SJSA1 (cell line): ENCODE data around the gene LIPK. TPM values are rescaled to one million over a fixed set of nuclear protein-coding genes. Genes with fewer than 3 reads are reported as not detected.
"Not testable (repeated sequence)": the region's sequence is repeated elsewhere in the genome, so short reads cannot be mapped to it uniquely, and the experiment has no call there.

Experiments used
- DNase-seq, 2 experiments: peaks; one replicate each; pipeline ENCODE4 v3.0.0-alpha.2; 2015 to 2020; ENCODE audit warnings: low spot score in 2 of 2, low read depth in 1 of 2
- H3K27ac ChIP-seq: fragments of 250-450 bp; sonication (Bioruptor Pico); 2 replicates; pipeline ENCODE4 v1.5.1; 2020; ENCODE audit warnings: mild to moderate bottlenecking, moderate library complexity
- H3K27me3 ChIP-seq: fragments of 250-450 bp; sonication (Bioruptor Pico); replicated peaks from 2 replicates; pipeline ENCODE4 v1.5.1; 2020; ENCODE audit warnings: mild to moderate bottlenecking, moderate library complexity
- H3K36me3 ChIP-seq: fragments of 250-450 bp; sonication (Bioruptor Pico); 2 replicates; pipeline ENCODE4 v1.5.1; 2020; ENCODE audit warnings: mild to moderate bottlenecking
- H3K4me1 ChIP-seq: fragments of 250-450 bp; sonication (Bioruptor Pico); replicated peaks from 2 replicates; pipeline ENCODE4 v1.6.1; 2021; ENCODE audit warnings: mild to moderate bottlenecking
- H3K4me3 ChIP-seq: fragments of 250-450 bp; sonication (Bioruptor Pico); 2 replicates; pipeline ENCODE4 v1.5.1; 2020; ENCODE audit warnings: mild to moderate bottlenecking
- H3K9me3 ChIP-seq: fragments of 250-450 bp; sonication (Bioruptor Pico); replicated peaks from 2 replicates; pipeline ENCODE4 v1.5.1; 2020; ENCODE audit warnings: mild to moderate bottlenecking
- total RNA-seq: library from RNA; depleted of rRNA; stranded (reverse); fragments of >200 nt; shearing (Covaris generic); gene quantifications from 2 replicates; pipeline ENCODE4 v1.2.3, GENCODE V29; 2014; rRNA removed

The LIPK gene, protein sequence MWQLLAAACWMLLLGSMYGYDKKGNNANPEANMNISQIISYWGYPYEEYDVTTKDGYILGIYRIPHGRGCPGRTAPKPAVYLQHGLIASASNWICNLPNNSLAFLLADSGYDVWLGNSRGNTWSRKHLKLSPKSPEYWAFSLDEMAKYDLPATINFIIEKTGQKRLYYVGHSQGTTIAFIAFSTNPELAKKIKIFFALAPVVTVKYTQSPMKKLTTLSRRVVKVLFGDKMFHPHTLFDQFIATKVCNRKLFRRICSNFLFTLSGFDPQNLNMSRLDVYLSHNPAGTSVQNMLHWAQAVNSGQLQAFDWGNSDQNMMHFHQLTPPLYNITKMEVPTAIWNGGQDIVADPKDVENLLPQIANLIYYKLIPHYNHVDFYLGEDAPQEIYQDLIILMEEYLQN
- total RNA-seq: not detected in 2 replicates

DNA sequence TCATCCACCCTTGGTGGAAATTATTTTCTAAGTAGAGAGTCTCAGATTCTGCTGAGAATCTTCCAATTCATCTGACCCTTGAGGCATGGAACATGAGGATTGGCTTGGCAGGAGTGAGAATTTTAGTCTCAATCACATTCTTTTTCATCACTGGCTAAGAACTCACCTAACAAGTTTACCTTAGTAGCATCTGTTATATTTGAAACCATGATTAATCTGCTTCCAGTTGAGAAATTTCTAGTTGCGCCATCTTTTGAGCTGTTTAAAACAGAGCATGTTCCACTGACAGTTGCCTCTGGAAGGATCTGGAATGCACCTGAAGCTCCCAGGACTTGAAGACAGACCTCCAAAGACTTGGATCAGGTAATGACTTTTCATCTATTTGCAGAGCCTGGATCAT, at the start of gene LIPK:
Gene LIPK, plus strand, starts transcription at position 292 of the 400 bp plus-strand sequence. CDS start 18,295 bp downstream, outside the sequence.
- DNase-seq: no peak
- Histone ChIP-seq H3K4me3 (no peak within 1 kb of the TSS), H3K27ac (no peak within 1 kb of the TSS), H3K9me3 (no peaks in the 10 kb centered on the region), H3K4me1 (peaks cover 6% of the 10 kb centered on the region; the same call in 1 of the 2 replicates), H3K36me3 (no peaks in the 10 kb centered on the region), H3K27me3 (no peaks in the 10 kb centered on the region)

DNA sequence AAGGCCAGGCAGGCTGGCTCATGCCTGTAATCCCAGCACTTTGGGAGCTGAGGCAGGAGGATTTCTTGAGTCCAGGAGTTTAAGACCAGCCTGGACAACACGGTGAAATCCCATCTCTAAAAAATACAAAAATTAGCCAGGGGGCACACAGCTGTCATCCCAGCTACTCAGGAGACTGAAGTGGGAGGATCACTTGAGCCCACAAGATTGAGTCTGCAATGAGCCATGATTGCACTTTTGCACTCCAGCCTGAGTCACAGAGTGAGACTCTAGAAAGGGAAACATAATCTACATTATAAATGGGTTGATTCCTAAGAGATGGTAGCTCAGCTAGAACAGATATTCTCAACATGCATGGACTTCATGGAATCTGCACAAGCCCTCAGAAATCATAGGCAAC, 48.1 kb upstream of the LIPK start:
- Histone ChIP-seq H3K36me3 (no peaks in the 10 kb centered on the region), H3K27ac (no peak overlapping the region), H3K4me1 (peaks cover 5% of the 10 kb centered on the region; the same call in 1 of the 2 replicates), H3K9me3 (no peaks in the 10 kb centered on the region), H3K4me3 (no peak overlapping the region), H3K27me3 (no peaks in the 10 kb centered on the region)
- no peak for DNase-seq

DNA sequence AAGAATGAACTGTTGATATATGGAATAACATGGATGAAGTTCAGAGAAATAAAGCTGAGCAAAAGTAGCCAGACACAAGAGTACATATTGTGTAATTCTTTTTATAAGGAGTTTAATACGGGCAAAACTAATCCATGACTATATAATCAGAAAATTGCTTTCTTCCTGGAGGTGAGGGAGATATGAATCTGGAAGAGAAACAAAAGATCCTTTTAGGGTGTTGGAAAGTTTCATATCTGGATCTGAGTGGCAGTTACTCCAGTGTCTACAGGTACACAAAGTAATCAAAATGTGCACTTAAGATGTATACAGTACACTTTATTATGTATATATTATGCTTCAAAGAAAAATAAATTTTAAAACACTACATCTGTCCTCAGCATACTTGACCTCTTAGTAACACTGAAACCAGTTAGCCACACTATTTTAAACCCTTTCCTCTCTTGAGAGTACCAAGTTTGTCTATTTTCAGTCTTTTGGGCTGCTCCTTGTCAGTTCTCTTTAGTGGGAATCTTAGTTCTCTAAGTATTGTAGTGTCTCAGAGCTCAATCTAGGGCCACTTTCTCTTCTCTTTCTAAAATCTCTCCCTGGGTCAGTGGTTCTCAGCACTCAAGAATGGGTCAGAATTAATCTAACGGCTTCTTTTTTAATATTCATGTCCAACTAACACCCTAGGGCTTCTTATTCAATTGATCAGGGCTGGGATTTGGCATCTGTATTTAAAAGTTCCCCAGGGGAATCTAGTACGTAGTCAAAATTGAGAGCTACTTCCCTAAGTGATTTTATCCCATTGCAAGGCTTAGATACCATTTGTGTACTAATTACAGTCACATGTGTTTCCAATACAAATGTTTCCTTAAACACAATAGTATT, 46.1 kb upstream of the LIPK start:
- Histone ChIP-seq H3K27ac (no peak overlapping the region), H3K4me3 (no peak overlapping the region)

DNA sequence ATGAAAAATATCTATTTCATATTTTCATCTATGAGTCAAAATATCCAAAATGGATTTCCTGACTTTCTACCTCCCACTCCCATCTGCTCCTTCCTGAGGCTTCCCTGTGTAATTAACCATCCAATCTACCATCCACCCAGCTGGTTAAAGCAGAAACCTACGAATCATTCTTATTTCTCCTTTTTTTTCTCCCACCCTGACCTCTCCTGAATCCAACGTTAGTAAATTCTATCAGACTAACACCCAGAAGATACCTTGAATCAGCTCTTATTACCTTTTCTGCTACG, 45.5 kb upstream of the LIPK start:
- Histone ChIP-seq H3K27ac (no peak overlapping the region), H3K4me1 (peaks cover 4% of the 10 kb centered on the region; the same call in 1 of the 2 replicates), H3K9me3 (no peaks in the 10 kb centered on the region), H3K27me3 (no peaks in the 10 kb centered on the region), H3K36me3 (no peaks in the 10 kb centered on the region), H3K4me3 (no peak overlapping the region)
- DNase-seq: no peak

More for the DNA sequence above, 46.1 kb upstream of the LIPK start:
- Histone ChIP-seq H3K27me3 (no peaks in the 10 kb centered on the region), H3K36me3 (no peaks in the 10 kb centered on the region), H3K9me3 (no peaks in the 10 kb centered on the region), H3K4me1 (peaks cover 4% of the 10 kb centered on the region; the same call in 1 of the 2 replicates)
- peak in 1 of 2 experiments; percentile 3 for DNase-seq

DNA sequence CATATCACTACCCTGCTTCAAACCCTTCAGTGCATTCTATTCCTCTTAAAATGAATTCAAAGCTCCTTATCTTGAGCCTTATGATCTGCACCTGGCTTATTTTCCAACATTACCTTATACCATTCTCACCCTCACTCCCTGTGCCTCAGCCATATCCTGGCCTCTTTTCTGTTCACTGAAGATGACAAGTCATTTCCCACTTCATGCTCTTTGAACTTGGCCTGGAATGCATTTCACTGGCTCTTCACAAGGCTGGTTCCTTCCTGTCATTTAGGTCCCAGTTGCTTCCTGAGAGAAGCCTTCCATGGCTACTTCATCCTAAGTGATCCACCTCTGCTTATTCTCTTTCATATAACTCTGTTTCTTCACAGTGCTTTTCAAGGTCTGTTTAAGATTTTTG, 45.0 kb upstream of the LIPK start:
- Histone ChIP-seq H3K36me3 (no peaks in the 10 kb centered on the region), H3K27ac (no peak overlapping the region), H3K4me3 (no peak overlapping the region), H3K4me1 (peaks cover 4% of the 10 kb centered on the region; the same call in 1 of the 2 replicates), H3K27me3 (no peaks in the 10 kb centered on the region), H3K9me3 (no peaks in the 10 kb centered on the region)
- no peak for DNase-seq

DNA sequence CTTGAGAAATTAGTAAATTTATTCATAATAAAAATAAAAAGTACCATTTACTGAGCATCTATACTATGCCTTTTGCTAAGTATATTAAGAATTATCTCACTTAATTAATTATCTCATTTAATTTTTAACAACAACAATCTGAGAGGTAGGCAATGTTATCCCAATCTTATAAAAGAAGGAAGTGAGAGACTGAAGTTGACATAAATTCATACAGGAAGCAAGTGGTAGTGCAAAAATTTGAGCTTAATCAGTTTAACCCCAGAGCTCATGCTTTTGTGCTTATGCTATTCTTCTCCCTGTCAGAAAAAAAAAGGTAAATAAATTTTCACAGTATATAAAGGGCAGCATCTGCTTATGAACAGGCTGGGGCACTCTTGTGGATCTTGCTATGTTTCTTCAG, 44.5 kb upstream of the LIPK start:
- Histone ChIP-seq H3K27ac (no peak overlapping the region), H3K4me3 (no peak overlapping the region), H3K4me1 (peaks cover 4% of the 10 kb centered on the region; the same call in 1 of the 2 replicates), H3K27me3 (no peaks in the 10 kb centered on the region), H3K9me3 (no peaks in the 10 kb centered on the region), H3K36me3 (no peaks in the 10 kb centered on the region)
- no peak for DNase-seq

DNA sequence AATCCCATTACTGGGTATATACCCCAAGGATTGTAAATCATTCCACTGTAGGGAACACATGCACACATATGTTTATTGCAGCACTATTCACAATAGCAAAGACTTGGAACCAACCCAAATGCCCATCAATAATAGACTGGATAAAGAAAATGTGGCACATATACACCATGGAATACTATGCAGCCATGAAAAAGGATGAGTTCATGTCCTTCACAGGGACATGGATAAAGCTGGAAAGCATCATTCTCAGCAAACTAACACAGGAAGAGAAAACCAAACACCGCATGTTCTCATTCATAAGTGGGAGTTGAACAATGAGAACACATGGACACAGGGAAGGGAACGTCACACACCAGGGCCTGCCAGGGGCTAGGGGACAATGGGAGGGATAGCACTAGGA, 42.9 kb upstream of the LIPK start:
- H3K9me3 ChIP-seq, H3K4me3 ChIP-seq, H3K4me1 ChIP-seq, DNase-seq, H3K36me3 ChIP-seq, H3K27me3 ChIP-seq, H3K27ac ChIP-seq: not testable (repeated sequence)

DNA sequence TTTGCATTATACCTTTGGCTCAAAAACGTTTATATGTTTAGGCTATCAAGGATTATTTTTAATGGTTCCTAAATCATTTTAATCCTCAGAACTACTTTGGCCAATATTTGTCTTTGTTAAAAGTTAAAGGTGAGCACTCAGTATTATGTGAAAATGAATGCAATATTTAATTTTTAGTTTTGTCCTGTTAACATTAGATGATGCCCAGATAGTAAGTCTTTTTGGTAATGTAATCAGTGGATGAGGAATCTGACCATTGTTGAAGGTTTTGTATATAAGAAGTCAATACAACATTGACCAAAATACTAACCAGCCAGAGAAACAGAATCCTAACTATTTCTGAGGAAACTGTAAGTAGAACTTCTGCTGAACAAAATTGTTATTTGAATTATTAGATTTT, 41.9 kb upstream of the LIPK start, which contains the start of gene LIPF:
Gene LIPF, plus strand, starts transcription at position 301 of the 400 bp plus-strand sequence. CDS start 2,856 bp downstream, outside the sequence.
- H3K4me1 ChIP-seq: peaks cover 4% of the 10 kb centered on the region; the same call in 1 of the 2 replicates

DNA sequence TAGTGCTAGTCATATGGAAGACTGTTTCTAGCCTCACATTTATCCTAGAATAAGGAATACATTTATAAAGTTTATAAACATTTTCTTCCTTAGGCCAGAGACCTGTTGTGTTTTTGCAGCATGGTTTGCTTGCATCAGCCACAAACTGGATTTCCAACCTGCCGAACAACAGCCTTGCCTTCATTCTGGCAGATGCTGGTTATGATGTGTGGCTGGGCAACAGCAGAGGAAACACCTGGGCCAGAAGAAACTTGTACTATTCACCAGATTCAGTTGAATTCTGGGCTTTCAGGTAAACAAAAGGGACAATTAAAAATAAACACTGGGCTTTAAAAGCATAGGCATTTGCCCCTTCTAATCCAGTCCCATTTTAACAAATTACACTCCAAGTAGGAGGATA, 37.6 kb upstream of the LIPK start:
- Histone ChIP-seq H3K36me3 (no peaks in the 10 kb centered on the region), H3K4me1 (no peaks in the 10 kb centered on the region; the same call in 1 of the 2 replicates)

More for the DNA sequence above, 41.9 kb upstream of the LIPK start, which contains the start of gene LIPF:
- H3K9me3 ChIP-seq: no peaks in the 10 kb centered on the region
- no peak within 1 kb of the TSS for H3K27ac ChIP-seq
- no peaks in the 10 kb centered on the region for H3K27me3 ChIP-seq
- DNase-seq: no peak
- H3K36me3 ChIP-seq: no peaks in the 10 kb centered on the region
- no peak within 1 kb of the TSS for H3K4me3 ChIP-seq

DNA sequence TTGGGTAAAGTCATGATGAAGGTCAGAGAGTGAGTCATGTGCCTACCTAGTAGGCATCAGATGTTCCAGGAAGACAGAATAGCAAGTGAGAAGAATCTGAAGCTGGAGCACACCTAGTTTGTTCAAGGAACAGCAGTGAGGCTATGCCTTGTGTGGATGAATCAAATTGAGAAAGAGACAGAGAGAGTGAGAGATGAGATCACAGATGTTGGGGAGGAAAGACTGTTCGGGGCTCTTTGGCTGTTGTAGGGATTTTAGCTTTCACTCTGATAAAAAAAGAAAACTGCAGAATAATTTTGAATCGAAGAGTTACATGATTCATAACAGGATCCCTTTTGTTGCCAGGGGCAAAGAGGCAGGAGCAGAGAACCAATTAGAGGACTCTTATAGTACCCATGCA, 35.6 kb upstream of the LIPK start:
- no peak overlapping the region for H3K27ac ChIP-seq
- H3K36me3 ChIP-seq: no peaks in the 10 kb centered on the region
- DNase-seq: no peak
- H3K4me1 ChIP-seq: no peaks in the 10 kb centered on the region; the same call in 1 of the 2 replicates
- H3K27me3 ChIP-seq: no peaks in the 10 kb centered on the region
- no peaks in the 10 kb centered on the region for H3K9me3 ChIP-seq
- H3K4me3 ChIP-seq: no peak overlapping the region

More for the DNA sequence above, 37.6 kb upstream of the LIPK start:
- Histone ChIP-seq H3K27me3 (no peaks in the 10 kb centered on the region), H3K4me3 (no peak overlapping the region), H3K9me3 (no peaks in the 10 kb centered on the region), H3K27ac (no peak overlapping the region)
- no peak for DNase-seq

DNA sequence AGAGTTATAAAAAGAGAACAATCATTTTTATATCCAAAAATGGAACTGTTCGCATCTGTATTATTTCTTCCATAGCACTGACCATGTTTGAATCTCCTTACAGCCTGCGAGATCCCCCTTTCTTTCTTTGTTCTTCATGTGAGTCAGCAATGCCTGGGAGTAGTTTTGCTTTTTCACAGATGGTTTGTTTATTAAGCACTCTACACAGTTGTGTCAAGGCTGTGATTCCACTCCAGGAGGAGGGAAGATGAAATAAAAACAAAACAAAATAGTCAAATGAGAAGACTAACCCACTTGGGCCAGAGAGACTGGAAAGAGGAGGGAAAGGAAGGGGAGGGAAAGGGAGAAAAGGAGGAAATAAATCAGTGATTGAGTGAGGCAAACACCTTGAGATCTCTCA, 34.0 kb upstream of the LIPK start:
- H3K27ac ChIP-seq: no peak overlapping the region
- no peaks in the 10 kb centered on the region for H3K9me3 ChIP-seq
- no peaks in the 10 kb centered on the region for H3K36me3 ChIP-seq
- no peaks in the 10 kb centered on the region; the same call in 1 of the 2 replicates for H3K4me1 ChIP-seq
- no peaks in the 10 kb centered on the region; the same call in 1 of the 2 replicates for H3K27me3 ChIP-seq
- peak in 1 of 2 experiments; percentile 27 for DNase-seq
- no peak overlapping the region for H3K4me3 ChIP-seq

DNA sequence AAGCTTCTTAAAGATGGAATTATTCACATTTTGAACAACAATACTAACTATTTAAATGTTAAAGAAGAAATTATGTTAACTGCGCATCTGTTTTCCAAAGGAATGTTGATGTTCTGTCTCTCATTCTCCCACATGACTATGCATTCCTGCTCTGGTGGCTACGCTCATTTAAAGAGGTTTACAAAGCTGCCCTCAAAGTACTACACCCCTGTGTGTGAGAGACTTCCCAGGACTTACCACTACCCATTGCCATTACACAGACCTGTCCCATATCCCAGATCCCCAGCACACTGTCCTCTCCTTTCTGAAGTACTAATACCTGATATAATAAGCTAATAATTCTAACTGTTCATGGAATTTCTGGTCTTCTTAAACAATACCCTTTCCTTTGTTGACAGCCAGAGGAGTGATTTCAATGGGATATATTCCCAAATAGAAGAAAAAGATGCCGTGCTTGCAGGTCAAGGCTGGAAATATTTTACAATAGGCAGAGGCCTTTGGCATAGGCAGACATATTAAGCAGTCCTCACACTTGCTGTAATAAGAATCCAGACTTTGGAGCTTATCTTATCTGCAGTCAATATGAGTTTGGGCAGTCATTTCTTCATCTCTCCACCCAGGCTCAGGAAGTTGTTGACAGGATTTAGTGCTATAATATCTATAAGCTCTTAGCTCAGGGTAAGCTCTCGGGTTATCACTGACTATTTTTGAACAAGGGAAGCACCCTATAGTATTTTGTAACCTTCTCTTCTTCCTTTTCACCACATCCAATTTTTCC, 29.6 kb upstream of the LIPK start:
- no peak for DNase-seq
- peaks cover 6% of the 10 kb centered on the region for H3K27me3 ChIP-seq
- H3K4me1 ChIP-seq: no peaks in the 10 kb centered on the region; the same call in 1 of the 2 replicates

DNA sequence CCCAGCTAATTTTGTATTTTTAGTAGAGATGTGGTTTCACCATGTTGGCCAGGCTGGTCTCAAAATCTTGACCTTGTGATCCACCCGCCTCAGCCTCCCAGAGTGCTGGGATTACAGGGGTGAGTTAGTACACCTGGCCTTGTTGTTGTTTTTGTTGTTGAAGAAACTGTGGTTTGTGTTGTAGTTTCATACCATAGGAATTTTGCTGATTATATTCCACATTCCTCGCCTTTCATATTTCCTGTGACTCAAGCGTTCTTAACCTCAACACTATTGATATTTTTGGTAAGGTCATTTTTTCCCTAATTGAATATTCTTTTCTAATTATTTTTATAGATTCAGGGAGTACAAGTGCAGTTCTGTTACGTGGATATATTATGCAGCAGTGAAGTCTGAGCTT, 25.1 kb upstream of the LIPK start:
- no peak for DNase-seq
- no peaks in the 10 kb centered on the region for H3K4me1 ChIP-seq

More for the DNA sequence above, 29.6 kb upstream of the LIPK start:
- no peak overlapping the region for H3K4me3 ChIP-seq
- H3K9me3 ChIP-seq: no peaks in the 10 kb centered on the region
- H3K36me3 ChIP-seq: no peaks in the 10 kb centered on the region
- H3K27ac ChIP-seq: no peak overlapping the region

More for the DNA sequence above, 25.1 kb upstream of the LIPK start:
- Histone ChIP-seq H3K27me3 (peaks cover 6% of the 10 kb centered on the region), H3K36me3 (no peaks in the 10 kb centered on the region), H3K9me3 (no peaks in the 10 kb centered on the region), H3K27ac (no peak overlapping the region), H3K4me3 (no peak overlapping the region)
